Measurements from ENCODE around the gene NUDCD3. TPM values are rescaled to one million over a fixed set of nuclear protein-coding genes. Genes with fewer than 3 reads are reported as not detected.

Gene NUDCD3
- total RNA-seq, 4 donors from 2014 or later, result 44.7 to 57.3 (median 49.7) TPM

DNA sequence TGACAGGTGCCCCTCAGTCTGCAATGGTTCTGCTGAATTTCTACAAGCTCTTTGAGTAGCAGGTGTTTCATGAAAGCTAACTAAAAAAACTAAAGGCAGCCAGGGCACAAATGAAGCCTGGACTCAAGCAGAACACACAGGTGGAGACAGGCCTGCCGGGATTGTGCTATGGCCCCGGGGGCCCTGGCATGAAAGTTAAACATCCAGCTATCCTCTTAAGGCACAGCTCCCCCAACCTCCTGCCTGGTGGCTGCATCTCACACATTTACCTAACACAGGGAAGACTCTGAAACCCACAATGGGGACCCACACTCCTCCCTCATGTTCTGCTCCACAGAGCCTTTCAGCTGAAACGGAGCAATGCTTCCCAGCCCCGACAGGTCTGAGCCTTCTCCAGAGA, 88.8 kb downstream of the NUDCD3 start:
- Histone ChIP-seq H3K9me3 (no peaks in the 10 kb centered on the region), H3K36me3 (peaks cover 0 to 66% (median 0%) of the 10 kb centered on the region in 3 donors), H3K4me3 (no peak overlapping the region), H3K27ac (no peak overlapping the region), H3K4me1 (peaks cover 0 to 2% (median 0%) of the 10 kb centered on the region in 4 donors), H3K27me3 (no peaks in the 10 kb centered on the region)
- DNase-seq (ENCODE audit: low spot score in 2 of 2), result no peak
- TF ChIP-seq POLR2A (IDR thresholded peaks at IDR 0.05) (no peak), EP300 (IDR thresholded peaks at IDR 0.05) (no peak)
- TF ChIP-seq, protein P1, sequence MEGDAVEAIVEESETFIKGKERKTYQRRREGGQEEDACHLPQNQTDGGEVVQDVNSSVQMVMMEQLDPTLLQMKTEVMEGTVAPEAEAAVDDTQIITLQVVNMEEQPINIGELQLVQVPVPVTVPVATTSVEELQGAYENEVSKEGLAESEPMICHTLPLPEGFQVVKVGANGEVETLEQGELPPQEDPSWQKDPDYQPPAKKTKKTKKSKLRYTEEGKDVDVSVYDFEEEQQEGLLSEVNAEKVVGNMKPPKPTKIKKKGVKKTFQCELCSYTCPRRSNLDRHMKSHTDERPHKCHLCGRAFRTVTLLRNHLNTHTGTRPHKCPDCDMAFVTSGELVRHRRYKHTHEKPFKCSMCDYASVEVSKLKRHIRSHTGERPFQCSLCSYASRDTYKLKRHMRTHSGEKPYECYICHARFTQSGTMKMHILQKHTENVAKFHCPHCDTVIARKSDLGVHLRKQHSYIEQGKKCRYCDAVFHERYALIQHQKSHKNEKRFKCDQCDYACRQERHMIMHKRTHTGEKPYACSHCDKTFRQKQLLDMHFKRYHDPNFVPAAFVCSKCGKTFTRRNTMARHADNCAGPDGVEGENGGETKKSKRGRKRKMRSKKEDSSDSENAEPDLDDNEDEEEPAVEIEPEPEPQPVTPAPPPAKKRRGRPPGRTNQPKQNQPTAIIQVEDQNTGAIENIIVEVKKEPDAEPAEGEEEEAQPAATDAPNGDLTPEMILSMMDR (IDR thresholded peaks at IDR 0.05), result no peak
- 89 to 90% methylated on average over 4 of the region's 4 CpGs for WGBS, 2 donors

DNA sequence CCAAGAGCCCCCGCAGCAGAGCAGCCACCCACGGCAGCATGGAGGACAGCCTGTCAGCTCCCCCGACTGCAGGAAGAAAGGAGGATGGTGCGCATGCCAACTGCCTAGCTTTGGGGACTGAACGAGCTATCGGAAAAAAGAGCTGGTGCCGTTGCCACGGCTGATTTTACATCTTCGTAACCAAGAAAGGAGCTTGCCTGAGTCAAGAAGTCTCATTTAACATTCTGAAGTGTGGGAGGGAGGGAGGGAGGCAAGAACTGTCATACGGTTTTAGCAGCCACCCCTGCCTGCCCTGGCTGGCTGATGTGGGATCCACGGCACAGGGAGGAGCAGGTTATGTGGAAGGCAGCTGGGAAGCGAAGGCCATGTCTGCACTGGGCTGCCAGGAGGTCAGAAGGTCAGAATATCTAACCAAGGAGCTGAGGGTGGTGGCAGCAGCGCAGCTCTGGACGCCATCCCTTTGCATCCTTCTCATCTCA, 90.4 kb downstream of the NUDCD3 start:
- no peaks in the 10 kb centered on the region for H3K27me3 ChIP-seq
- TF ChIP-seq, protein P1 (IDR thresholded peaks at IDR 0.05), result no peak
- no peak for TF ChIP-seq EP300 (IDR thresholded peaks at IDR 0.05)
- TF ChIP-seq POLR2A (IDR thresholded peaks at IDR 0.05), result no peak
- H3K4me1 ChIP-seq, result peaks cover 0 to 2% (median 0%) of the 10 kb centered on the region in 4 donors
- WGBS, 2 donors, result 79 to 86% methylated on average over 14 of the region's 14 CpGs
- peaks cover 0 to 61% (median 0%) of the 10 kb centered on the region in 3 donors for H3K36me3 ChIP-seq
- no peak overlapping the region for H3K27ac ChIP-seq
- no peak for DNase-seq (ENCODE audit: low spot score in 2 of 2)
- H3K4me3 ChIP-seq, result no peak overlapping the region
- H3K9me3 ChIP-seq, result no peaks in the 10 kb centered on the region

DNA sequence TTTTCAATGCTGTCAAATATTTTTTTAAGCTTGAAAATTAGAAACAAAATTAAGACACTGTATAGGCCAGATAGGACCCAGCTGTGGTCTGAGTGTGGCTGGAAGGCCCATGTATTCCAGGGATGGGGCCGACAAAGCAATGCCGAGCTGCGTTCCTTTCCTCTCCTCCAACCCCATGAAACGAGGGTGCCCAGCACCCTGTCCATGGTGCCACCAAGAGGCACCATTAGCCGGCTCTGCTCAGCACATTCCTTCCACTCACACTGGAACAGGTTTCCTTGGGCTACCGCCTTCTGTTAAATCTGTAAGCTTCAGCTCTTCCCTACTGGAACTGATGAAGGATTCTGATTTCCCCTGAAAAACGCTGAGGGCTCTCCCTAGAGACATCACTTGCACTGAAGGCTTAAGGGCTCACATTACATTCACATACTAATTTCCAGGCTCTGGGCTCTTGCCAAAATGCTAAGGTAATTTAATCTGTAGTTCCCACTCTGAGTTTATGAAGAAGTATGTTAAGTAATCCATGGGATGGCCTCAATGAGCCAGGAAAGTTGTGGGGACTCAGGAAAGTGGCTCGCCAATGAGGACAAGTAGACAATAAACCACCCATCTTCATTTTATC, 91.4 kb downstream of the NUDCD3 start:
- 85 to 89% methylated on average over 8 of the region's 8 CpGs for WGBS, 2 donors
- H3K36me3 ChIP-seq, result peaks cover 0 to 57% (median 0%) of the 10 kb centered on the region in 3 donors
- H3K9me3 ChIP-seq, result no peaks in the 10 kb centered on the region
- H3K4me3 ChIP-seq, result no peak overlapping the region
- H3K27ac ChIP-seq, result no peak overlapping the region
- no peaks in the 10 kb centered on the region for H3K27me3 ChIP-seq
- DNase-seq (ENCODE audit: low spot score in 2 of 2), result no peak
- TF ChIP-seq EP300 (IDR thresholded peaks at IDR 0.05) (no peak), POLR2A (IDR thresholded peaks at IDR 0.05) (no peak)
- TF ChIP-seq, protein P1 (IDR thresholded peaks at IDR 0.05), result no peak
- H3K4me1 ChIP-seq, result peaks cover 0 to 2% (median 0%) of the 10 kb centered on the region in 4 donors

DNA sequence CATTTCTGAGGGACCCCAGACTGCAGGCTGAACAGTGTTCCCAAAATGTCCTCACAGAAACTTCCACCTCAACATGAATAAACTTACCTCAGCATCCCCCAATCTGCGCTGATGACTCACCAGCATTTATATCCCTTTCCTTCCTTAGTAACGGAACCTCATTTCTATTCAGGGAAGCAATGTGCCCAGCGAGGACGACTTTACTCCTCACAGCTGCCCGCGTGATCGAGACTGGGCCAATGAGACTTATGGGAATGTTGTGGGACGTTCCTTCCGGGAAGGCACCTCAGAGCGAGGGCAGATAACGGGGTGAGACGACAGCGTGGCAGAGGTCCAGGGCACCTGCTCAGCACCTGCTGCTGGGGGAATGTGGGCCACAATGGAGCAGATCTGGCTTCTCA, 91.9 kb downstream of the NUDCD3 start:
- Histone ChIP-seq H3K27ac (no peak overlapping the region), H3K27me3 (no peaks in the 10 kb centered on the region), H3K4me1 (peaks cover 0 to 2% (median 0%) of the 10 kb centered on the region in 4 donors), H3K36me3 (peaks cover 0 to 57% (median 0%) of the 10 kb centered on the region in 3 donors), H3K4me3 (no peak overlapping the region), H3K9me3 (no peaks in the 10 kb centered on the region)
- DNase-seq (ENCODE audit: low spot score in 2 of 2), result no peak
- TF ChIP-seq, protein P1 (IDR thresholded peaks at IDR 0.05), result no peak
- TF ChIP-seq EP300 (IDR thresholded peaks at IDR 0.05) (no peak), POLR2A (IDR thresholded peaks at IDR 0.05) (no peak)
- WGBS, 2 donors, result 81 to 82% methylated on average over 13 of the region's 13 CpGs

DNA sequence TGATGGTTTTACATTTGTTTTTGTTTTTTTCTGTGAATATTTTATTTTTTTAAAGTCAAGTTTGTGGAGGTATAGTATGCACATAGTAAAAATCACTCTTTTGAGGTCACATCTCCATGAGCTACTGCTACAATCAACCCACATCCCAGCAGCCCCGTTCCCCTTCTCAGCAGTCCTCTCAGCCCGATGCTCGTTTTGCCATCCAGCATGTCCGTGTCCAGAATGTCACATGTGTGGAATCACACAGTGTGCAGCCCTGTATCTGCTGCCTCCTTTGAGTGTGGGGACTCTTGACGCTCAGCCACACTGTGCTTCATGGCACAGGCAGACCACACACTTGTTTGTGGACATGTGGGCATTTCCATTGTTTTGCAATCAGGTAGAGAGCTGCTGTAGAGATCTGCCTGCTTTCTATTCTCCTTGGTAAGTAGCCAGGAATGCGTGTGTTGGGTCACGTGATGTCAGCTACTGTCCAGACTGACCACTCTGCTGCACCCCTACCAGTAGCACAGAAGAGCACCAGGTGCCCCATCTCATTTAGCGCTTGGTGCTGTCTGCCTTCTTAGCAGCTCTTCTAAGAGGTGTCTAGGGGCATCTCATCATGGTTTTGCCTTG, 93.4 kb downstream of the NUDCD3 start:
- Histone ChIP-seq H3K4me1 (peaks cover 0 to 2% (median 0%) of the 10 kb centered on the region in 4 donors), H3K4me3 (no peak overlapping the region), H3K27ac (no peak overlapping the region), H3K36me3 (peaks cover 0 to 57% (median 0%) of the 10 kb centered on the region in 3 donors), H3K9me3 (no peaks in the 10 kb centered on the region), H3K27me3 (no peaks in the 10 kb centered on the region)
- TF ChIP-seq, protein P1 (IDR thresholded peaks at IDR 0.05), result no peak
- no peak for TF ChIP-seq POLR2A (IDR thresholded peaks at IDR 0.05)
- no peak for TF ChIP-seq EP300 (IDR thresholded peaks at IDR 0.05)
- WGBS, 2 donors, result 84 to 86% methylated on average over 8 of the region's 8 CpGs
- no peak for DNase-seq (ENCODE audit: low spot score in 2 of 2)
